Vagina (tissue), 2 donors: ENCODE measurements around the gene NSD2.

ENCODE experiments used
- POLR2A ChIP-seq, 2 donors: fragments of 450-650 bp; IDR thresholded peaks; one replicate each; pipeline ENCODE4 v1.6.1; 2017; ENCODE audit warnings: antibody characterized with exemption in 2 of 2, mild to moderate bottlenecking in 2 of 2, moderate library complexity in 2 of 2
- POLR2AphosphoS5 ChIP-seq, 2 donors: sonication (generic); formaldehyde crosslinking; IDR thresholded peaks; one replicate each; pipeline ENCODE4 v1.9.0; 2017; ENCODE audit warnings: antibody characterized with exemption in 2 of 2, mild to moderate bottlenecking in 2 of 2, low read depth in 1 of 2; ENCODE audit not compliant: insufficient read depth in 1 of 2
- TF ChIP-seq, protein P1 (sequence below), 3 experiments: fragments of 450-650 bp in 2 of 3; fragments of 200-600 bp in 1 of 3; sonication (generic) in 1 of 3; IDR thresholded peaks; one replicate each; pipeline ENCODE4 v1.5.1; 2017 to 2019; ENCODE audit warnings: antibody characterized with exemption in 3 of 3, mild to moderate bottlenecking in 2 of 3, moderate library complexity in 2 of 3

DNA sequence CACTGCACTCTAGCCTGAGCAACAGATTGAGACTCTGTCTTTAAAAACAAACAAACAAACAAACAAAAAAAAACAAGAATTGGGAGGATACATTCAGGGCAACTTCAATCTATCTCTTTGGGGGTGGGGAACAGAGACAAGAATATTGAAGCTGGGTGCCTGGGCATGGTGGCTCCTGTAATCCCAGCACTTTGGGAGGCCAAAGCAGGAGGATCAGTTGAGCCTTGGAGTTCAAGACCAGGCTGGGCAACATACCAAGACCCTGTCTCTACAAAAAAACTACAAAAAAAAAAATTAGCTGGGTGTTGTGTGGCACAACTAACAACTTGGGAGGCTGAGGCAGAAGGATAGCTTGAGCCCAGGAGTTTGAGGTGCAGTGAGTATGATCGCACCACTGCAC, 16.4 kb upstream of the NSD2 start:
- TF ChIP-seq, protein P1, sequence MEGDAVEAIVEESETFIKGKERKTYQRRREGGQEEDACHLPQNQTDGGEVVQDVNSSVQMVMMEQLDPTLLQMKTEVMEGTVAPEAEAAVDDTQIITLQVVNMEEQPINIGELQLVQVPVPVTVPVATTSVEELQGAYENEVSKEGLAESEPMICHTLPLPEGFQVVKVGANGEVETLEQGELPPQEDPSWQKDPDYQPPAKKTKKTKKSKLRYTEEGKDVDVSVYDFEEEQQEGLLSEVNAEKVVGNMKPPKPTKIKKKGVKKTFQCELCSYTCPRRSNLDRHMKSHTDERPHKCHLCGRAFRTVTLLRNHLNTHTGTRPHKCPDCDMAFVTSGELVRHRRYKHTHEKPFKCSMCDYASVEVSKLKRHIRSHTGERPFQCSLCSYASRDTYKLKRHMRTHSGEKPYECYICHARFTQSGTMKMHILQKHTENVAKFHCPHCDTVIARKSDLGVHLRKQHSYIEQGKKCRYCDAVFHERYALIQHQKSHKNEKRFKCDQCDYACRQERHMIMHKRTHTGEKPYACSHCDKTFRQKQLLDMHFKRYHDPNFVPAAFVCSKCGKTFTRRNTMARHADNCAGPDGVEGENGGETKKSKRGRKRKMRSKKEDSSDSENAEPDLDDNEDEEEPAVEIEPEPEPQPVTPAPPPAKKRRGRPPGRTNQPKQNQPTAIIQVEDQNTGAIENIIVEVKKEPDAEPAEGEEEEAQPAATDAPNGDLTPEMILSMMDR (IDR thresholded peaks at IDR 0.05): no peak
- TF ChIP-seq POLR2A (IDR thresholded peaks at IDR 0.05) (no peak), POLR2AphosphoS5 (IDR thresholded peaks at IDR 0.05; ENCODE audit: insufficient read depth in 1 of 2, low read depth in 1 of 2) (no peak)
